K562 (cell line): Measurements from ENCODE around the gene DNAJB1. TPM values are rescaled to one million over a fixed set of nuclear protein-coding genes. Genes with fewer than 3 reads are reported as not detected.
A peak's percentile ranks its signal among the peaks of the same experiment; 100 is the strongest.

Experiments used
- ATF1 ChIP-seq, 2 experiments: fragments of 450-650 bp in 1 of 2; IDR thresholded peaks; 2 replicates each; pipeline ENCODE4 v1.6.1; 2016; ENCODE audit warnings: missing compliant biosample characterization in 1 of 2, missing genetic modification characterization in 1 of 2
- C11orf30 ChIP-seq: fragments of 450-650 bp; IDR thresholded peaks from 2 replicates; pipeline ENCODE4 v1.6.1; 2016; ENCODE audit warnings: low read depth, mild to moderate bottlenecking
- CCNT2 ChIP-seq: IDR thresholded peaks from 2 replicates; pipeline ENCODE4 v1.6.1; 2011; ENCODE audit warnings: borderline replicate concordance, low read depth, mild to moderate bottlenecking, moderate library complexity, mixed read lengths, low read length; ENCODE audit not compliant: insufficient read length; ENCODE audit errors: extremely low read depth
- CREB1 ChIP-seq, 2 experiments: sonication (generic) in 1 of 2; formaldehyde crosslinking in 1 of 2; IDR thresholded peaks; 2 replicates each; pipeline versions ENCODE4 v1.6.1 to v1.8.0; 2012 to 2022; ENCODE audit warnings: inconsistent platforms in 1 of 2, mild to moderate bottlenecking in 1 of 2, missing genetic modification reagents in 1 of 2, moderate library complexity in 1 of 2
- E2F6 ChIP-seq, 2 experiments: IDR thresholded peaks; 2 replicates each; pipeline ENCODE4 v1.6.1; 2011; ENCODE audit warnings: borderline replicate concordance in 1 of 2, control low read depth in 1 of 2, low read depth in 1 of 2, low read length in 1 of 2, mild to moderate bottlenecking in 1 of 2, mixed read lengths in 1 of 2, moderate library complexity in 1 of 2; ENCODE audit not compliant: insufficient read depth in 1 of 2, insufficient read length in 1 of 2, poor library complexity in 1 of 2, severe bottlenecking in 1 of 2; ENCODE audit errors: extremely low read depth in 1 of 2
- EGR1 ChIP-seq: fragments of 450-650 bp; conservative IDR thresholded peaks from 2 replicates; pipeline ENCODE4 v1.6.1; 2017; ENCODE audit warnings: mild to moderate bottlenecking
- EP400 ChIP-seq: fragments of 450-650 bp; IDR thresholded peaks from 2 replicates; pipeline ENCODE4 v1.6.1; 2017; ENCODE audit warnings: antibody characterized with exemption, mild to moderate bottlenecking, moderate library complexity
- ETV5 ChIP-seq: sonication (generic); formaldehyde crosslinking; IDR thresholded peaks from 2 replicates; pipeline ENCODE4 v1.4.0; 2020; ENCODE audit warnings: low read depth, mild to moderate bottlenecking, missing genetic modification reagents
- FIP1L1 ChIP-seq: fragments of 200-400 bp; formaldehyde crosslinking; IDR thresholded peaks from 2 replicates; pipeline ENCODE4 v1.6.1; 2018; ENCODE audit warnings: mild to moderate bottlenecking, low read depth, low read length; ENCODE audit not compliant: poor library complexity, severe bottlenecking
- HDAC8 ChIP-seq: fragments of 450-650 bp; IDR thresholded peaks from 2 replicates; pipeline ENCODE4 v1.6.1; 2016; ENCODE audit warnings: mild to moderate bottlenecking, missing genetic modification characterization, moderate library complexity, missing compliant biosample characterization
- HNRNPUL1 ChIP-seq: fragments of 200-400 bp; formaldehyde crosslinking; IDR thresholded peaks from 2 replicates; pipeline ENCODE4 v1.6.1; 2017; ENCODE audit warnings: low read length
- PTTG1 ChIP-seq: fragments of 450-650 bp; IDR thresholded peaks from 2 replicates; pipeline ENCODE4 v1.6.1; 2016; ENCODE audit warnings: low read depth, mild to moderate bottlenecking, missing genetic modification characterization, missing compliant biosample characterization
- SIN3B ChIP-seq: fragments of 450-650 bp; IDR thresholded peaks from 2 replicates; pipeline ENCODE4 v1.6.1; 2017; ENCODE audit warnings: low read depth, mild to moderate bottlenecking, moderate library complexity
- TAF1 ChIP-seq: IDR thresholded peaks from 2 replicates; pipeline ENCODE4 v1.6.1; 2011; ENCODE audit warnings: mild to moderate bottlenecking, low read length, moderate library complexity; ENCODE audit not compliant: insufficient read depth, control insufficient read depth, severe bottlenecking; ENCODE audit errors: extremely low read depth
- VEZF1 ChIP-seq: fragments of 200-800 bp; sonication (Bioruptor generic); IDR thresholded peaks from 2 replicates; pipeline ENCODE4 v1.6.1; 2017; ENCODE audit warnings: missing genetic modification characterization, missing compliant biosample characterization
- ZBTB9 ChIP-seq: fragments of 450-650 bp; formaldehyde crosslinking; IDR thresholded peaks from 2 replicates; pipeline ENCODE4 v1.4.0; 2020; ENCODE audit warnings: mild to moderate bottlenecking, moderate library complexity
- ZNF12 ChIP-seq: sonication (generic); formaldehyde crosslinking; IDR thresholded peaks from 2 replicates; pipeline ENCODE4 v1.4.0; 2020; ENCODE audit warnings: mild to moderate bottlenecking, missing genetic modification reagents
- polyA plus RNA-seq, 8 experiments: library from polyadenylated mRNA; depleted of rRNA in 4 of 8; stranded (reverse) in 5 of 8; unstranded in 3 of 8; fragments of >200 nt; fragmentation: Nextera tagmentation in 2 of 8; fragmentation: Illumina TruSeq in 1 of 8; extraction: Ambion mirVana in 2 of 8; extraction: Trizol in 1 of 8; gene quantifications; 2 replicates each; pipeline versions ENCODE4 v1.2.1 to v1.2.3, GENCODE V29; 2011 to 2014; ENCODE audit warnings: inconsistent platforms in 1 of 8, missing spikeins in 1 of 8
- total RNA-seq, 7 experiments: library from RNA; depleted of rRNA in 6 of 7; stranded (reverse); fragments of >200 nt in 6 of 7; fragmentation: Illumina TruSeq in 2 of 7; extraction: Trizol in 2 of 7; gene quantifications; 2 replicates each; pipeline versions ENCODE4 v1.2.1 to v1.2.3, GENCODE V29; 2011 to 2021; ENCODE audit warnings: low replicate concordance in 1 of 7
- TF ChIP-seq, protein P1 (sequence below): fragments of 150-350 bp; IDR thresholded peaks from 2 replicates; pipeline ENCODE4 v1.6.1; 2014; ENCODE audit warnings: low read depth, mild to moderate bottlenecking, low read length, borderline replicate concordance

DNAJB1 gene
- total and polyA plus RNA-seq, 9 of the 15 experiments (the other 6 are each of a cell fraction or from before 2014, with no cell fraction given) = 13.2 to 113 (median 62.1) TPM

DNA sequence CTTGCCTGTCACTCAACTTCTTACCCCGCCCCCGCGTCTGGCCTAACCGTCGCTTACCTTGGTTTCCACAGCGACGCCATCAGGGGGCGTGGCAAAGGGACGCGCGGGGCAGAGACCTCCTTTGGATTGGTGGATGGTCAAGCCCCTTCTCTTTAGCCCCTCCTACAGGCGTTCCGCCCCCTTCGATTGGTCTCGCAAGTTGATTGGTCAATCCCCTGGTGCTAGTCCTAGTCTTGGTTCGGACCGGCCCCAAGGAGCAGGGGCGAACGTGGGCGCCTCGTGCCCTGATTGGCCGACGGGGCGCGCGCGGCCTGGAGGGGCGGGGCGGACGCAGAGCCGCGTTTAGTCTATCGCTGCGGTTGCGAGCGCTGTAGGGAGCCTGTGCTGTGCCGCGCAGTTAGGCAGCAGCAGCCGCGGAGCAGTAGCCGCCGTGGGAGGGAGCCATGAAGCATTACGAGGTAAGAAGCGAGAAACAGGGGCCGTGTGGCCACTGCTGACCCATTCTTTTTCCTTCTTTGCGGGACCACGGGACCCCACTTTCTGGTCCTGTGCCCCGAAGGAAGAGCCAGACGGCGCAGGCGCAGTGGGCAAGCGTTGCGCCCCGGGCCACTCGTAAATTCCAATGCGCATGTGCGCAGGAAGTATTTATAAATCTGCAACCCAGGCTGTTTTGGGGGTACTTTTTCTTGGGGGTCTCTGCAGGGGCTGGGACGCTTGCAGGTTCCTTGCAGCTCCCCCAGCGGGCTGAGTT lies 11.2 kb upstream of the DNAJB1 start, which contains the start of gene TECR (continued):
- TF ChIP-seq HDAC8 (tag) (0 out of 2 replicates have a peak, but pooled peaks have one; percentile 54), PTTG1 (tag) (no peak), ZNF12 (CRISPR knock-in tag) (peak; percentile 59; the same call in 1 of the 2 replicates), SIN3B (no peak; the same call in 1 of the 2 replicates), CREB1 (IDR thresholded peaks at IDR 0.05) (no peak), CREB1 (CRISPR knock-in tag; IDR thresholded peaks at IDR 0.05) (peak; percentile 42; the same call in 1 of the 2 replicates), VEZF1 (CRISPR knock-in tag) (peak; percentile 44; the same call in 1 of the 2 replicates), ETV5 (peak; percentile 58; the same call in 1 of the 2 replicates), TAF1 (peak; percentile 94), EGR1 (peak; percentile 98), C11orf30 (peak; percentile 66), EP400 (peak; percentile 51; the same call in 1 of the 2 replicates), HNRNPUL1 (no peak), ZBTB9 (CRISPR knock-in tag) (peak; percentile 43; the same call in 1 of the 2 replicates), FIP1L1 (peak; percentile 52), CCNT2 (peak; percentile 81), ATF1 (CRISPR knock-in tag; IDR thresholded peaks at IDR 0.05) (no peak), ATF1 (tag; IDR thresholded peaks at IDR 0.05) (peak; percentile 83), E2F6 (IDR thresholded peaks at IDR 0.05; ENCODE audit: borderline replicate concordance in 1 of 2, extremely low read depth in 1 of 2, insufficient read depth in 1 of 2, insufficient read length in 1 of 2, low read depth in 1 of 2, low read length in 1 of 2, poor library complexity in 1 of 2, severe bottlenecking in 1 of 2) (peak; percentile 16 to 61)
- TF ChIP-seq, protein P1, sequence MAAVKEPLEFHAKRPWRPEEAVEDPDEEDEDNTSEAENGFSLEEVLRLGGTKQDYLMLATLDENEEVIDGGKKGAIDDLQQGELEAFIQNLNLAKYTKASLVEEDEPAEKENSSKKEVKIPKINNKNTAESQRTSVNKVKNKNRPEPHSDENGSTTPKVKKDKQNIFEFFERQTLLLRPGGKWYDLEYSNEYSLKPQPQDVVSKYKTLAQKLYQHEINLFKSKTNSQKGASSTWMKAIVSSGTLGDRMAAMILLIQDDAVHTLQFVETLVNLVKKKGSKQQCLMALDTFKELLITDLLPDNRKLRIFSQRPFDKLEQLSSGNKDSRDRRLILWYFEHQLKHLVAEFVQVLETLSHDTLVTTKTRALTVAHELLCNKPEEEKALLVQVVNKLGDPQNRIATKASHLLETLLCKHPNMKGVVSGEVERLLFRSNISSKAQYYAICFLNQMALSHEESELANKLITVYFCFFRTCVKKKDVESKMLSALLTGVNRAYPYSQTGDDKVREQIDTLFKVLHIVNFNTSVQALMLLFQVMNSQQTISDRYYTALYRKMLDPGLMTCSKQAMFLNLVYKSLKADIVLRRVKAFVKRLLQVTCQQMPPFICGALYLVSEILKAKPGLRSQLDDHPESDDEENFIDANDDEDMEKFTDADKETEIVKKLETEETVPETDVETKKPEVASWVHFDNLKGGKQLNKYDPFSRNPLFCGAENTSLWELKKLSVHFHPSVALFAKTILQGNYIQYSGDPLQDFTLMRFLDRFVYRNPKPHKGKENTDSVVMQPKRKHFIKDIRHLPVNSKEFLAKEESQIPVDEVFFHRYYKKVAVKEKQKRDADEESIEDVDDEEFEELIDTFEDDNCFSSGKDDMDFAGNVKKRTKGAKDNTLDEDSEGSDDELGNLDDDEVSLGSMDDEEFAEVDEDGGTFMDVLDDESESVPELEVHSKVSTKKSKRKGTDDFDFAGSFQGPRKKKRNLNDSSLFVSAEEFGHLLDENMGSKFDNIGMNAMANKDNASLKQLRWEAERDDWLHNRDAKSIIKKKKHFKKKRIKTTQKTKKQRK = peak; percentile 38; the same call in 1 of the 2 replicates
